ENCODE data around the gene BHLHA9.

DNA sequence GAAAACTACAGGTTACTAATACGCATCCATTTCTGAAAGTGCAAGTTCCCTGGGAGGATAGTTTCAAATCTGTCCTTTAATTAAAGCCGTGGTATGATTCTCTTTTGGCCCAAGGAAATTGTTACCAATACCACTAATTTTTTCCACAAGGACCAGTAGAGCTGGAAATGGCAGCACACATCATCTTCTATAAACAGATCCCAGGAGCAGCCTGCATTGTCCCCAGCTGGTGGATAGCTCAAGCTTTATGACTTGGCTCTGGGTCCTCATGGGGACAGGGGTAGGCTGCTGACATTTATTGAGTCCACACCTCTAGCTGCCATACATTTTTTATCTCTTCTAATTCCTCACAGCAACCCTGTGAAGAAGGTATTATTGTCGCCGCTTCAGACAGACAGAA is 35.8 kb upstream of the BHLHA9 start:
- TF ChIP-seq ARNTL (CRISPR knock-in tag; IDR thresholded peaks at IDR 0.05; ENCODE audit: borderline replicate concordance, low read depth), result no peak
- TF ChIP-seq ZFP30 (CRISPR knock-in tag; IDR thresholded peaks at IDR 0.05), result no peak
- TF ChIP-seq, protein P1, sequence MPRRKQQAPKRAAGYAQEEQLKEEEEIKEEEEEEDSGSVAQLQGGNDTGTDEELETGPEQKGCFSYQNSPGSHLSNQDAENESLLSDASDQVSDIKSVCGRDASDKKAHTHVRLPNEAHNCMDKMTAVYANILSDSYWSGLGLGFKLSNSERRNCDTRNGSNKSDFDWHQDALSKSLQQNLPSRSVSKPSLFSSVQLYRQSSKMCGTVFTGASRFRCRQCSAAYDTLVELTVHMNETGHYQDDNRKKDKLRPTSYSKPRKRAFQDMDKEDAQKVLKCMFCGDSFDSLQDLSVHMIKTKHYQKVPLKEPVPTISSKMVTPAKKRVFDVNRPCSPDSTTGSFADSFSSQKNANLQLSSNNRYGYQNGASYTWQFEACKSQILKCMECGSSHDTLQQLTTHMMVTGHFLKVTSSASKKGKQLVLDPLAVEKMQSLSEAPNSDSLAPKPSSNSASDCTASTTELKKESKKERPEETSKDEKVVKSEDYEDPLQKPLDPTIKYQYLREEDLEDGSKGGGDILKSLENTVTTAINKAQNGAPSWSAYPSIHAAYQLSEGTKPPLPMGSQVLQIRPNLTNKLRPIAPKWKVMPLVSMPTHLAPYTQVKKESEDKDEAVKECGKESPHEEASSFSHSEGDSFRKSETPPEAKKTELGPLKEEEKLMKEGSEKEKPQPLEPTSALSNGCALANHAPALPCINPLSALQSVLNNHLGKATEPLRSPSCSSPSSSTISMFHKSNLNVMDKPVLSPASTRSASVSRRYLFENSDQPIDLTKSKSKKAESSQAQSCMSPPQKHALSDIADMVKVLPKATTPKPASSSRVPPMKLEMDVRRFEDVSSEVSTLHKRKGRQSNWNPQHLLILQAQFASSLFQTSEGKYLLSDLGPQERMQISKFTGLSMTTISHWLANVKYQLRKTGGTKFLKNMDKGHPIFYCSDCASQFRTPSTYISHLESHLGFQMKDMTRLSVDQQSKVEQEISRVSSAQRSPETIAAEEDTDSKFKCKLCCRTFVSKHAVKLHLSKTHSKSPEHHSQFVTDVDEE (CRISPR knock-in tag; IDR thresholded peaks at IDR 0.05), result no peak
- TF ChIP-seq, protein P2, sequence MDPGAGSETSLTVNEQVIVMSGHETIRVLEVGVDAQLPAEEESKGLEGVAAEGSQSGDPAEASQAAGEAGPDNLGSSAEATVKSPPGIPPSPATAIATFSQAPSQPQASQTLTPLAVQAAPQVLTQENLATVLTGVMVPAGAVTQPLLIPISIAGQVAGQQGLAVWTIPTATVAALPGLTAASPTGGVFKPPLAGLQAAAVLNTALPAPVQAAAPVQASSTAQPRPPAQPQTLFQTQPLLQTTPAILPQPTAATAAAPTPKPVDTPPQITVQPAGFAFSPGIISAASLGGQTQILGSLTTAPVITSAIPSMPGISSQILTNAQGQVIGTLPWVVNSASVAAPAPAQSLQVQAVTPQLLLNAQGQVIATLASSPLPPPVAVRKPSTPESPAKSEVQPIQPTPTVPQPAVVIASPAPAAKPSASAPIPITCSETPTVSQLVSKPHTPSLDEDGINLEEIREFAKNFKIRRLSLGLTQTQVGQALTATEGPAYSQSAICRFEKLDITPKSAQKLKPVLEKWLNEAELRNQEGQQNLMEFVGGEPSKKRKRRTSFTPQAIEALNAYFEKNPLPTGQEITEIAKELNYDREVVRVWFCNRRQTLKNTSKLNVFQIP (CRISPR knock-in tag; IDR thresholded peaks at IDR 0.05; ENCODE audit: borderline replicate concordance, low read depth), result no peak
- no peak for TF ChIP-seq RARB (CRISPR knock-in tag; IDR thresholded peaks at IDR 0.05)
- TF ChIP-seq ISL1 (CRISPR knock-in tag; IDR thresholded peaks at IDR 0.05), result no peak
- TF ChIP-seq CSDC2 (CRISPR knock-in tag; IDR thresholded peaks at IDR 0.05), result no peak
- TF ChIP-seq, protein P3, sequence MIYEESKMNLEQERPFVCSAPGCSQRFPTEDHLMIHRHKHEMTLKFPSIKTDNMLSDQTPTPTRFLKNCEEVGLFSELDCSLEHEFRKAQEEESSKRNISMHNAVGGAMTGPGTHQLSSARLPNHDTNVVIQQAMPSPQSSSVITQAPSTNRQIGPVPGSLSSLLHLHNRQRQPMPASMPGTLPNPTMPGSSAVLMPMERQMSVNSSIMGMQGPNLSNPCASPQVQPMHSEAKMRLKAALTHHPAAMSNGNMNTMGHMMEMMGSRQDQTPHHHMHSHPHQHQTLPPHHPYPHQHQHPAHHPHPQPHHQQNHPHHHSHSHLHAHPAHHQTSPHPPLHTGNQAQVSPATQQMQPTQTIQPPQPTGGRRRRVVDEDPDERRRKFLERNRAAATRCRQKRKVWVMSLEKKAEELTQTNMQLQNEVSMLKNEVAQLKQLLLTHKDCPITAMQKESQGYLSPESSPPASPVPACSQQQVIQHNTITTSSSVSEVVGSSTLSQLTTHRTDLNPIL (CRISPR knock-in tag; IDR thresholded peaks at IDR 0.05; ENCODE audit: low read depth), result no peak
- TF ChIP-seq GLIS3 (CRISPR knock-in tag; IDR thresholded peaks at IDR 0.05), result no peak
- TF ChIP-seq, protein P4, sequence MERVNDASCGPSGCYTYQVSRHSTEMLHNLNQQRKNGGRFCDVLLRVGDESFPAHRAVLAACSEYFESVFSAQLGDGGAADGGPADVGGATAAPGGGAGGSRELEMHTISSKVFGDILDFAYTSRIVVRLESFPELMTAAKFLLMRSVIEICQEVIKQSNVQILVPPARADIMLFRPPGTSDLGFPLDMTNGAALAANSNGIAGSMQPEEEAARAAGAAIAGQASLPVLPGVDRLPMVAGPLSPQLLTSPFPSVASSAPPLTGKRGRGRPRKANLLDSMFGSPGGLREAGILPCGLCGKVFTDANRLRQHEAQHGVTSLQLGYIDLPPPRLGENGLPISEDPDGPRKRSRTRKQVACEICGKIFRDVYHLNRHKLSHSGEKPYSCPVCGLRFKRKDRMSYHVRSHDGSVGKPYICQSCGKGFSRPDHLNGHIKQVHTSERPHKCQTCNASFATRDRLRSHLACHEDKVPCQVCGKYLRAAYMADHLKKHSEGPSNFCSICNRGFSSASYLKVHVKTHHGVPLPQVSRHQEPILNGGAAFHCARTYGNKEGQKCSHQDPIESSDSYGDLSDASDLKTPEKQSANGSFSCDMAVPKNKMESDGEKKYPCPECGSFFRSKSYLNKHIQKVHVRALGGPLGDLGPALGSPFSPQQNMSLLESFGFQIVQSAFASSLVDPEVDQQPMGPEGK (CRISPR knock-in tag; IDR thresholded peaks at IDR 0.05; ENCODE audit: borderline replicate concordance), result no peak
- no peak for TF ChIP-seq TCF4 (CRISPR knock-in tag; IDR thresholded peaks at IDR 0.05; ENCODE audit: borderline replicate concordance)
- no peak for TF ChIP-seq ZNF8 (CRISPR knock-in tag; IDR thresholded peaks at IDR 0.05)
- TF ChIP-seq SNAI2 (CRISPR knock-in tag; IDR thresholded peaks at IDR 0.05), result no peak

All from SK-N-SH treated with all-trans-retinoic acid at 6 μM for 48 hours (cell line).